ENCODE measurements around the gene RAPH1. TPM values are rescaled to one million over a fixed set of nuclear protein-coding genes. Genes with fewer than 3 reads are reported as not detected.

RAPH1 gene
- total RNA-seq, 1 donor from 2014 or later: 50.4 TPM

DNA sequence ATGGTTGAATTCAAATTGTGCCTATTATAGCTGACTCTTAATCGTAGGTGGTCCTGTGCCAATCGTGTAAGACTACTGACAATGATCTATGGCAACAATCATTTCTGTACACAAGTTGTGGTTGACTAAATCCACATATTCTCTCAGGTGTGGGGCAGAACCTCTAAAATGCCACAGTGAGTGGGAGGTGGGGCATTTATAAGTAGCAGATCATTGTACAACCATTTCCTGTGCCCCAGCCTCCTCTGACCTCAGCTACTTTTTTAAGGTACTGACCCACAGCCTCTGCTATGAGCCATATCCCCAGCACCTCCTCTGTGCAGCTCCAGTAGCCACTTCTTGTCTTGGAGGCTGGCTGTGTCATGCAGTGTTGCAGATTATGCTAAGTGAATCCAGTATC is 48.6 kb upstream of the RAPH1 start:
- Histone ChIP-seq H4K20me1 (ENCODE audit: insufficient read depth, low read length) (no peaks in the 10 kb centered on the region), H3K4me2 (ENCODE audit: low read length) (peak overlapping the region; percentile 64), H3K9me3 (ENCODE audit: insufficient read depth, low read depth, low read length) (no peaks in the 10 kb centered on the region), H3K27ac (ENCODE audit: low read depth, low read length) (peak overlapping the region; percentile 58), H2AFZ (ENCODE audit: low read depth, low read length) (no peak overlapping the region), H3K27me3 (ENCODE audit: insufficient read depth, low read length) (no peaks in the 10 kb centered on the region), H3K4me3 (ENCODE audit: insufficient read depth, low read depth, low read length) (no peak overlapping the region), H3K79me2 (ENCODE audit: insufficient read depth, low read length) (no peaks in the 10 kb centered on the region), H3K36me3 (ENCODE audit: insufficient read depth, low read length) (no peaks in the 10 kb centered on the region), H3K4me1 (ENCODE audit: insufficient read depth, low read length) (peaks cover 43% of the 10 kb centered on the region), H3K9ac (ENCODE audit: low read length) (peak overlapping the region; percentile 40)
- TF ChIP-seq, protein P1, sequence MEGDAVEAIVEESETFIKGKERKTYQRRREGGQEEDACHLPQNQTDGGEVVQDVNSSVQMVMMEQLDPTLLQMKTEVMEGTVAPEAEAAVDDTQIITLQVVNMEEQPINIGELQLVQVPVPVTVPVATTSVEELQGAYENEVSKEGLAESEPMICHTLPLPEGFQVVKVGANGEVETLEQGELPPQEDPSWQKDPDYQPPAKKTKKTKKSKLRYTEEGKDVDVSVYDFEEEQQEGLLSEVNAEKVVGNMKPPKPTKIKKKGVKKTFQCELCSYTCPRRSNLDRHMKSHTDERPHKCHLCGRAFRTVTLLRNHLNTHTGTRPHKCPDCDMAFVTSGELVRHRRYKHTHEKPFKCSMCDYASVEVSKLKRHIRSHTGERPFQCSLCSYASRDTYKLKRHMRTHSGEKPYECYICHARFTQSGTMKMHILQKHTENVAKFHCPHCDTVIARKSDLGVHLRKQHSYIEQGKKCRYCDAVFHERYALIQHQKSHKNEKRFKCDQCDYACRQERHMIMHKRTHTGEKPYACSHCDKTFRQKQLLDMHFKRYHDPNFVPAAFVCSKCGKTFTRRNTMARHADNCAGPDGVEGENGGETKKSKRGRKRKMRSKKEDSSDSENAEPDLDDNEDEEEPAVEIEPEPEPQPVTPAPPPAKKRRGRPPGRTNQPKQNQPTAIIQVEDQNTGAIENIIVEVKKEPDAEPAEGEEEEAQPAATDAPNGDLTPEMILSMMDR (IDR thresholded peaks at IDR 0.05; ENCODE audit: insufficient read depth, low read depth, low read length): no peak
- no peak for TF ChIP-seq EZH2 (IDR thresholded peaks at IDR 0.05; ENCODE audit: insufficient read depth, low read length)
- Mint-ChIP-seq H3K27ac (ENCODE audit: unreplicated experiment) (peak overlapping the region; percentile 95), H3K36me3 (ENCODE audit: low read depth, unreplicated experiment) (no peaks in the 10 kb centered on the region), H3K9me3 (ENCODE audit: unreplicated experiment) (no peaks in the 10 kb centered on the region), H3K4me3 (ENCODE audit: unreplicated experiment) (peak overlapping the region; percentile 11), H3K4me1 (ENCODE audit: low read depth, unreplicated experiment) (peaks cover 45% of the 10 kb centered on the region), H3K27me3 (ENCODE audit: low read depth, unreplicated experiment) (no peaks in the 10 kb centered on the region)
- peak; percentile 92 for DNase-seq (ENCODE audit: low read depth)
- peak; percentile 81 for FAIRE-seq

DNA sequence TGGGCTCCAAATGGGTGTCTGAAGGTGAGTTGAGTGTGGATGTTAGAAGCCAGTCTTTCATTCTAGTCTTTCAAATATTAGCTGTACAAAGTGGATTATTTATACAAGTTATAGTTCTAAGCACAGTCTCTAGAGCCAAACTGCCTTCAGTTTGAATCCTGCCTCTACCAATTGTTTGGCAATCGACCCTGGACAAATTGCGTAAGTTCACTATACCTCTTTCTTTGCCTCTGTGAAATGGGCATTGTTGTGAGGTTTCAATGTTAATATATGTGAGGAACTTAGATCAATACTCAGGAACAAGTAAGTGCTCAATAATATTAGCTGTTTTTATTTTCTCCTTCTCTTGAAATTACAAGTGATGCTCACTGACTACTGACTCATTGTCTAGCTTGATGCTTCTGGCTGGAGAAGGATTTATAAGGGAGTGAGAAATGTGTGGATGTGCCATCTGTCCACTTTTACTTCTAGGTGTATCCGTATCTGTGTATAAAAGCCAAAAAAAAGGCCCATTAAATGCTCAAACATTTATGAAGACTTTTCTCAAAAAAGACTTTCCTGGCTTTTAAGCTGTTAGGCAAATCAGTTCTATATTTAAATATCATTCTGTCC is 48.1 kb upstream of the RAPH1 start:
- no peak for FAIRE-seq
- H3K9me3 Mint-ChIP-seq (ENCODE audit: unreplicated experiment): no peaks in the 10 kb centered on the region
- H3K4me1 Mint-ChIP-seq (ENCODE audit: low read depth, unreplicated experiment): peaks cover 46% of the 10 kb centered on the region

DNA sequence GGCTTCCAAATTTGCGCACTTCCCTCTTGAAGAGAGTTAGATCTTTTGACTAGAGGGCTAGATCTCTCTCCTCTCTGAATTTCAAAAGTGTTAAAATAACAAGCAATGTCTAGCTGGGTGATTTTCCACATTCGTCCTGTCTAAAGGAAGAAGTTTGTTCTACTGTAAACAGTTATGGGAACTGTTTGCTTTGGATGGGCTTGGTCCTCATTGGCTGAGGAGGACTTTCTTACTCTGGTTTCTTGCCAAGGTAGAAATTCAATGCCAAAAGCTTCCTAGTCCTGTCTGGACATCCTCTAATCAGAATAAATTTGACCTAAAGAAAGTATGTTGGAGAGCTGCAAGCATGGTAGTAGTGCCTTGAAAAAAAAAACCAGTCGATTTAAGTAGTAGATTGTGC is 47.4 kb upstream of the RAPH1 start:
- Histone ChIP-seq H3K4me2 (ENCODE audit: low read length) (peak overlapping the region; percentile 4), H3K79me2 (ENCODE audit: insufficient read depth, low read length) (no peaks in the 10 kb centered on the region), H3K9ac (ENCODE audit: low read length) (no peak overlapping the region), H3K27ac (ENCODE audit: low read depth, low read length) (no peak overlapping the region), H3K4me3 (ENCODE audit: insufficient read depth, low read depth, low read length) (no peak overlapping the region), H3K4me1 (ENCODE audit: insufficient read depth, low read length) (peaks cover 43% of the 10 kb centered on the region), H3K9me3 (ENCODE audit: insufficient read depth, low read depth, low read length) (no peaks in the 10 kb centered on the region), H4K20me1 (ENCODE audit: insufficient read depth, low read length) (no peaks in the 10 kb centered on the region), H3K36me3 (ENCODE audit: insufficient read depth, low read length) (no peaks in the 10 kb centered on the region), H2AFZ (ENCODE audit: low read depth, low read length) (no peak overlapping the region), H3K27me3 (ENCODE audit: insufficient read depth, low read length) (no peaks in the 10 kb centered on the region)
- H3K4me3 Mint-ChIP-seq (ENCODE audit: unreplicated experiment): no peak overlapping the region
- no peak for DNase-seq (ENCODE audit: low read depth)
- no peak for TF ChIP-seq EZH2 (IDR thresholded peaks at IDR 0.05; ENCODE audit: insufficient read depth, low read length)
- TF ChIP-seq, protein P1 (IDR thresholded peaks at IDR 0.05; ENCODE audit: insufficient read depth, low read depth, low read length): no peak
- H3K4me1 Mint-ChIP-seq (ENCODE audit: low read depth, unreplicated experiment): peaks cover 46% of the 10 kb centered on the region
- no peaks in the 10 kb centered on the region for H3K27me3 Mint-ChIP-seq (ENCODE audit: low read depth, unreplicated experiment)
- no peaks in the 10 kb centered on the region for H3K36me3 Mint-ChIP-seq (ENCODE audit: low read depth, unreplicated experiment)
- no peaks in the 10 kb centered on the region for H3K9me3 Mint-ChIP-seq (ENCODE audit: unreplicated experiment)
- FAIRE-seq: no peak
- peak overlapping the region; percentile 86 for H3K27ac Mint-ChIP-seq (ENCODE audit: unreplicated experiment)

More for the DNA sequence above, 48.1 kb upstream of the RAPH1 start:
- H3K79me2 ChIP-seq (ENCODE audit: insufficient read depth, low read length): no peaks in the 10 kb centered on the region
- peak overlapping the region; percentile 58 for H3K27ac ChIP-seq (ENCODE audit: low read depth, low read length)
- H3K36me3 ChIP-seq (ENCODE audit: insufficient read depth, low read length): no peaks in the 10 kb centered on the region
- no peaks in the 10 kb centered on the region for H3K27me3 ChIP-seq (ENCODE audit: insufficient read depth, low read length)
- H4K20me1 ChIP-seq (ENCODE audit: insufficient read depth, low read length): no peaks in the 10 kb centered on the region
- Mint-ChIP-seq H3K36me3 (ENCODE audit: low read depth, unreplicated experiment) (no peaks in the 10 kb centered on the region), H3K4me3 (ENCODE audit: unreplicated experiment) (no peak overlapping the region), H3K27me3 (ENCODE audit: low read depth, unreplicated experiment) (no peaks in the 10 kb centered on the region), H3K27ac (ENCODE audit: unreplicated experiment) (peak overlapping the region; percentile 86)
- no peaks in the 10 kb centered on the region for H3K9me3 ChIP-seq (ENCODE audit: insufficient read depth, low read depth, low read length)
- H3K4me2 ChIP-seq (ENCODE audit: low read length): peak overlapping the region; percentile 64
- no peak overlapping the region for H2AFZ ChIP-seq (ENCODE audit: low read depth, low read length)
- peak overlapping the region; percentile 40 for H3K9ac ChIP-seq (ENCODE audit: low read length)
- TF ChIP-seq EZH2 (IDR thresholded peaks at IDR 0.05; ENCODE audit: insufficient read depth, low read length): no peak
- TF ChIP-seq, protein P1 (IDR thresholded peaks at IDR 0.05; ENCODE audit: insufficient read depth, low read depth, low read length): no peak
- H3K4me3 ChIP-seq (ENCODE audit: insufficient read depth, low read depth, low read length): no peak overlapping the region
- DNase-seq (ENCODE audit: low read depth): no peak
- H3K4me1 ChIP-seq (ENCODE audit: insufficient read depth, low read length): peaks cover 43% of the 10 kb centered on the region
